Adrenal gland (tissue), 5 donors: ENCODE results near the gene DDI2.

Source experiments
- POLR2A ChIP-seq, 2 donors: fragments of 450-650 bp; IDR thresholded peaks; one replicate each; pipeline ENCODE4 v1.6.1; 2017; ENCODE audit warnings: antibody characterized with exemption in 2 of 2, mild to moderate bottlenecking in 2 of 2, moderate library complexity in 1 of 2
- TF ChIP-seq, protein P1 (sequence below), 6 experiments: fragments of 450-650 bp in 4 of 6; fragments of 200-600 bp in 2 of 6; sonication (generic) in 1 of 6; IDR thresholded peaks; 1 replicate in 5 of 6; 2 replicates in 1 of 6; pipeline versions ENCODE4 v1.5.1 to v1.8.0; 2016 to 2021; ENCODE audit warnings: antibody characterized with exemption in 6 of 6, mild to moderate bottlenecking in 2 of 6, moderate library complexity in 1 of 6
- donor health status: DM: no; HTN: no; CAD: no.

DNA sequence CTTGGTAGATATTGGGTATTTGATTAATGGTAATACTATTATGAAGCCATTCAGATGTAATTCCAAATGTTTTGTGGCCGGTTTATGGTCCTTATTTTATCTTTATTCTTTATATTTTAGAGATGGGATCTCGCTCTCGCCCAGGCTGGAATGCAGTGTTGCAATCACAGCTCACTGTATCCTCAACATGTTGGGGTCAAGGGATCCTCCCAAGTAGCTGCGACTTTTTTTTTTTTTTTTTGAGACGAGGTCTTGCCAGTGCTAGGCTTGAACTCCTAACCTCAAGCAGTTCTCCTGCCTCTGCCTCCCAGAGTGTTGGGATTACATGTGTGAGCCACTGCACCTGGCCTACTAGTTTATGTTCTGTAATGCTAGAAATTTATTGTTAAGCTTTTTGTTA, 4.7 kb downstream of the DDI2 start:
- TF ChIP-seq, protein P1, sequence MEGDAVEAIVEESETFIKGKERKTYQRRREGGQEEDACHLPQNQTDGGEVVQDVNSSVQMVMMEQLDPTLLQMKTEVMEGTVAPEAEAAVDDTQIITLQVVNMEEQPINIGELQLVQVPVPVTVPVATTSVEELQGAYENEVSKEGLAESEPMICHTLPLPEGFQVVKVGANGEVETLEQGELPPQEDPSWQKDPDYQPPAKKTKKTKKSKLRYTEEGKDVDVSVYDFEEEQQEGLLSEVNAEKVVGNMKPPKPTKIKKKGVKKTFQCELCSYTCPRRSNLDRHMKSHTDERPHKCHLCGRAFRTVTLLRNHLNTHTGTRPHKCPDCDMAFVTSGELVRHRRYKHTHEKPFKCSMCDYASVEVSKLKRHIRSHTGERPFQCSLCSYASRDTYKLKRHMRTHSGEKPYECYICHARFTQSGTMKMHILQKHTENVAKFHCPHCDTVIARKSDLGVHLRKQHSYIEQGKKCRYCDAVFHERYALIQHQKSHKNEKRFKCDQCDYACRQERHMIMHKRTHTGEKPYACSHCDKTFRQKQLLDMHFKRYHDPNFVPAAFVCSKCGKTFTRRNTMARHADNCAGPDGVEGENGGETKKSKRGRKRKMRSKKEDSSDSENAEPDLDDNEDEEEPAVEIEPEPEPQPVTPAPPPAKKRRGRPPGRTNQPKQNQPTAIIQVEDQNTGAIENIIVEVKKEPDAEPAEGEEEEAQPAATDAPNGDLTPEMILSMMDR (IDR thresholded peaks at IDR 0.05) = no peak
- no peak for TF ChIP-seq POLR2A (IDR thresholded peaks at IDR 0.05)
